Smooth muscle cell (in vitro differentiated cells): ENCODE measurements around the gene KDM6A. TPM values are rescaled to one million over a fixed set of nuclear protein-coding genes. Genes with fewer than 3 reads are reported as not detected.
"Not testable (repeated sequence)": the region's sequence is repeated elsewhere in the genome, so short reads cannot be mapped to it uniquely, and the experiment has no call there.

Source experiments
- DNase-seq: peaks from one replicate; lab custom pipeline; 2025; ENCODE audit not compliant: unreplicated experiment; lab: John Stamatoyannopoulos, UW
- H2AFZ ChIP-seq: fragments of 200-600 bp; sonication (generic); 2 replicates; pipeline ENCODE4 v1.6.0; 2016; ENCODE audit warnings: antibody characterized with exemption, low read depth, mild to moderate bottlenecking
- H3F3A ChIP-seq: fragments of 200-600 bp; sonication (generic); 2 replicates; pipeline ENCODE4 v1.6.0; 2017; ENCODE audit warnings: antibody characterized with exemption, low read depth
- H3K27ac ChIP-seq: fragments of 200-600 bp; sonication (generic); 2 replicates; pipeline ENCODE4 v1.5.1; 2016; ENCODE audit warnings: low read depth, mild to moderate bottlenecking
- H3K27me3 ChIP-seq: fragments of 200-600 bp; sonication (generic); 2 replicates; pipeline ENCODE4 v1.6.1; 2016; ENCODE audit warnings: low read depth, mild to moderate bottlenecking
- H3K36me3 ChIP-seq: fragments of 200-600 bp; sonication (generic); 2 replicates; pipeline ENCODE4 v1.5.1; 2016; ENCODE audit warnings: low read depth
- H3K4me1 ChIP-seq: fragments of 200-600 bp; sonication (generic); 2 replicates; pipeline ENCODE4 v1.5.1; 2016; ENCODE audit warnings: low read depth
- H3K4me2 ChIP-seq: fragments of 200-600 bp; sonication (generic); 2 replicates; pipeline ENCODE4 v1.6.0; 2016; ENCODE audit warnings: mild to moderate bottlenecking
- H3K4me3 ChIP-seq: fragments of 200-600 bp; sonication (generic); 2 replicates; pipeline ENCODE4 v1.5.1; 2016; ENCODE audit warnings: mild to moderate bottlenecking
- H3K79me2 ChIP-seq: fragments of 200-600 bp; sonication (generic); 2 replicates; pipeline ENCODE4 v1.6.0; 2016; ENCODE audit warnings: low read depth, mild to moderate bottlenecking
- H3K9ac ChIP-seq: fragments of 200-600 bp; sonication (generic); 2 replicates; pipeline ENCODE4 v1.6.0; 2016; ENCODE audit warnings: low read depth
- H3K9me3 ChIP-seq: fragments of 200-600 bp; sonication (generic); replicated peaks from 2 replicates; pipeline ENCODE4 v1.5.1; 2016; ENCODE audit warnings: low read depth
- H4K20me1 ChIP-seq: fragments of 200-600 bp; sonication (generic); 2 replicates; pipeline ENCODE4 v1.6.0; 2016; ENCODE audit warnings: low read depth
- WGBS: methylation state at CpG from one replicate; pipeline ENCODE4 v1.1.7; 2016; ENCODE audit warnings: low lambda C conversion rate; 5-methylcytosine and 5-hydroxymethylcytosine counted together
- polyA plus RNA-seq: library from polyadenylated mRNA; unstranded; fragments of >200 nt; fragmentation: Nextera tagmentation; extraction: Ambion mirVana; gene quantifications from 2 replicates; pipeline ENCODE4 v1.2.1, GENCODE V29; 2016
- total RNA-seq: library from RNA; depleted of rRNA; stranded (reverse); fragments of >200 nt; gene quantifications from 2 replicates; pipeline ENCODE4 v1.2.3, GENCODE V29; 2014
- TF ChIP-seq, protein P1 (sequence below): fragments of 200-600 bp; sonication (generic); IDR thresholded peaks from 2 replicates; pipeline ENCODE4 v1.5.1; 2017; ENCODE audit warnings: borderline replicate concordance, mild to moderate bottlenecking, antibody characterized with exemption; ENCODE audit not compliant: insufficient read depth, poor library complexity, severe bottlenecking

Gene KDM6A
- total and polyA plus RNA-seq, 2 experiments from 2014 or later: 9.6 to 28.1 TPM

DNA sequence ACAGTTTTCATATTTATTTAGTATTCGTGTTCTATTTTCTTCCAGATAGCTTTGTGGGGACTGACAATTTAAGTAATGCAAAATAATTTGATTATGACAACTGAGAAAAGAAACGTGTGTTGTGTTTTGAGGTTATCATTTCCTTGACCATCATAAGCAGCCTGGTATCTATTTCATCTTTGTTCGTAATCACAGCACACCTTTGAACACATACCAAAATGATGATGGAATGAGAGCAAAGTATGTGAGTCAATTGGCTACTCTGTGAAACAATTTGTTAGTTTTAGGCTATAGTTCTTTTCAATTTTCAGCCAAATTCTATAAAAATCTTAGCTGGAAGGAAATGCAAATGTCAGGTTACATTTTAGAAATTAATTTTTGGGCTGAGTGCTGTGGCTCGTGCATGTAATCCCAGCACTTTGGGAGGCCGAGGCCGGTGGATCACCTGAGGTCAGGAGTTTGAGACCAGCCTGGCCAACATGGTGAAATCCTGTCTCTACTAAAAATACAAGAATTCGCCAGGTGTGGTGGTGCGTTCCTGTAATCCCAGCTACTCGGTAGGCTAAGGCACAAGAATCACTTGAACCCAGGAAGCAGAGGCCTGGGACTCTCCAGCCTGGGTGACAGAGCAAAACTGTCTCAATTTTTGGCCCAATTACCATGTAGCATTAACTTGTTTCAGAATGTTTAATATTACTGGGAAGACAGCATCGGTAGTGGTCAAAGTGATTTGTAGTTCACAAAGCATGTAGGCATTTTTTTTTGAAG is 30.3 kb upstream of the KDM6A start:
- H3K79me2 ChIP-seq: no peaks in the 10 kb centered on the region
- no peaks in the 10 kb centered on the region for H4K20me1 ChIP-seq
- no peaks in the 10 kb centered on the region for H3K27me3 ChIP-seq
- no peak overlapping the region for H3K27ac ChIP-seq
- no peak overlapping the region for H3K4me3 ChIP-seq
- no peak overlapping the region for H2AFZ ChIP-seq
- DNase-seq: no peak
- H3K4me1 ChIP-seq: no peaks in the 10 kb centered on the region
- no peaks in the 10 kb centered on the region for H3K36me3 ChIP-seq
- no peaks in the 10 kb centered on the region for H3F3A ChIP-seq
- TF ChIP-seq, protein P1, sequence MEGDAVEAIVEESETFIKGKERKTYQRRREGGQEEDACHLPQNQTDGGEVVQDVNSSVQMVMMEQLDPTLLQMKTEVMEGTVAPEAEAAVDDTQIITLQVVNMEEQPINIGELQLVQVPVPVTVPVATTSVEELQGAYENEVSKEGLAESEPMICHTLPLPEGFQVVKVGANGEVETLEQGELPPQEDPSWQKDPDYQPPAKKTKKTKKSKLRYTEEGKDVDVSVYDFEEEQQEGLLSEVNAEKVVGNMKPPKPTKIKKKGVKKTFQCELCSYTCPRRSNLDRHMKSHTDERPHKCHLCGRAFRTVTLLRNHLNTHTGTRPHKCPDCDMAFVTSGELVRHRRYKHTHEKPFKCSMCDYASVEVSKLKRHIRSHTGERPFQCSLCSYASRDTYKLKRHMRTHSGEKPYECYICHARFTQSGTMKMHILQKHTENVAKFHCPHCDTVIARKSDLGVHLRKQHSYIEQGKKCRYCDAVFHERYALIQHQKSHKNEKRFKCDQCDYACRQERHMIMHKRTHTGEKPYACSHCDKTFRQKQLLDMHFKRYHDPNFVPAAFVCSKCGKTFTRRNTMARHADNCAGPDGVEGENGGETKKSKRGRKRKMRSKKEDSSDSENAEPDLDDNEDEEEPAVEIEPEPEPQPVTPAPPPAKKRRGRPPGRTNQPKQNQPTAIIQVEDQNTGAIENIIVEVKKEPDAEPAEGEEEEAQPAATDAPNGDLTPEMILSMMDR: no peak
- WGBS: 77% methylated on average over 10 of the region's 10 CpGs
- H3K9ac ChIP-seq: no peak overlapping the region
- H3K9me3 ChIP-seq: no peaks in the 10 kb centered on the region
- H3K4me2 ChIP-seq: no peak overlapping the region

DNA sequence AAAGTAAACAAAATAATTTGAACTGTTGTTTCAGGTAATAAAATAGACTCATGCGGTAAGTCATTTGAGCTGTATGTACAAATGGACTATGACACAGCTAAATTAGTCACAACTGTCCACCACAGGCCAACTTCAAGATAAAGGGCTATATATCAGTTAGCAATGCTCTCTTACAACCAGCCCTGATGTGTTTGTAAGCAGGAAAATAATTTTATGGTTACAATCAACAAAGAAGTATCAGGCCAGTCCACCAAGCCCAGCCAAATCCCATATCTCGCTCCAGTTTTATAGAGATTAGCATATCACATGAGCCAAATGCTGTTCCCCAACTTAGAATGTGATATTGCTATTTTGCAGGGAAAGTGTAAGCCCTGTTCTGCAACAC is 29.7 kb upstream of the KDM6A start:
- TF ChIP-seq, protein P1: no peak
- Histone ChIP-seq H4K20me1 (no peaks in the 10 kb centered on the region), H3K27me3 (no peaks in the 10 kb centered on the region), H3K27ac (no peak overlapping the region), H3K4me2 (no peak overlapping the region), H3K79me2 (no peaks in the 10 kb centered on the region), H2AFZ (no peak overlapping the region), H3F3A (no peaks in the 10 kb centered on the region), H3K36me3 (no peaks in the 10 kb centered on the region), H3K4me1 (no peaks in the 10 kb centered on the region), H3K9ac (no peak overlapping the region), H3K4me3 (no peak overlapping the region), H3K9me3 (no peaks in the 10 kb centered on the region)
- WGBS: 60% methylated on average over 2 of the region's 2 CpGs
- DNase-seq: no peak

DNA sequence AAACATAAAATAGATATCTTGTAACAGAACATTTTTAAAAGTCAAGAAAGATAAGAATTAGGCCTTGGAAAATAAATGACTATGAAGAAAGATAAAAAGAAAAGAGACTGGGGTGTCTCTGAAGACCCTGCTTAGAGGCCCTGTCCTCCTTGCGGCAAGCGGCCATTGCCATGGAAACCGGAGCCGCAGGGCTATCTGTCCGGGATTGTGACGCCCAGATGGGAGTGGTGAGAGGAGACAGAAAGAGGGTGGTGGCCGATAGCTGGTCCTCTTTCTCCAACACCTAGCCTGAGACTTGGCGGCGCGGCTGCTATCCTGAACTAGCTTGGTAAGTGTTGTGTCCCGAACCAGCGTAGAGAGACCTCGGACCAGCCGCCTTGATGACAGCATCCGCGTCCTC is 29.2 kb upstream of the KDM6A start, which contains the start of gene DUSP21:
Gene DUSP21 (plus strand): TSS at position 269 of the 400 bp plus-strand sequence. CDS start 112 bp downstream, at position 381.
- no peak within 1 kb of the TSS for H3K4me2 ChIP-seq
- no peaks in the 10 kb centered on the region for H3K36me3 ChIP-seq
- TF ChIP-seq, protein P1: no peak
- WGBS: 92% methylated on average over 16 of the region's 16 CpGs
- H3K27ac ChIP-seq: no peak within 1 kb of the TSS
- no peaks in the 10 kb centered on the region for H3K9me3 ChIP-seq
- H3K9ac ChIP-seq: no peak within 1 kb of the TSS
- no peaks in the 10 kb centered on the region for H3F3A ChIP-seq
- no peaks in the 10 kb centered on the region for H3K4me1 ChIP-seq
- no peak within 1 kb of the TSS for H3K4me3 ChIP-seq
- no peaks in the 10 kb centered on the region for H4K20me1 ChIP-seq
- no peak for DNase-seq
- H3K27me3 ChIP-seq: no peaks in the 10 kb centered on the region
- H3K79me2 ChIP-seq: no peaks in the 10 kb centered on the region
- no peak within 1 kb of the TSS for H2AFZ ChIP-seq

DNA sequence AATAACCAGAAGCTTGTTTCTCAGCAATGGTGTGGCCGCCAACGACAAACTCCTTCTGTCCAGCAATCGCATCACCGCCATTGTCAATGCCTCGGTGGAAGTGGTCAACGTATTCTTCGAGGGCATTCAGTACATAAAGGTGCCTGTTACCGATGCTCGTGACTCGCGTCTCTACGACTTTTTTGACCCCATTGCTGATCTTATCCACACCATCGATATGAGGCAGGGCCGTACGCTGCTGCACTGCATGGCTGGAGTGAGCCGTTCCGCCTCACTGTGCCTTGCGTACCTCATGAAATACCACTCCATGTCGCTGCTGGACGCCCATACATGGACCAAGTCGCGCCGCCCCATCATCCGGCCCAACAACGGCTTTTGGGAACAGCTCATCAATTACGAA is 28.8 kb upstream of the KDM6A start:
- no peak overlapping the region for H3K4me3 ChIP-seq
- no peaks in the 10 kb centered on the region for H3K79me2 ChIP-seq
- H3K36me3 ChIP-seq: no peaks in the 10 kb centered on the region
- H3K4me1 ChIP-seq: no peaks in the 10 kb centered on the region
- no peak overlapping the region for H3K9ac ChIP-seq
- H3K27ac ChIP-seq: no peak overlapping the region
- H3F3A ChIP-seq: no peaks in the 10 kb centered on the region
- no peak overlapping the region for H3K4me2 ChIP-seq
- no peak for DNase-seq
- H3K9me3 ChIP-seq: no peaks in the 10 kb centered on the region
- H2AFZ ChIP-seq: no peak overlapping the region
- no peaks in the 10 kb centered on the region for H4K20me1 ChIP-seq
- no peaks in the 10 kb centered on the region for H3K27me3 ChIP-seq
- WGBS: 96% methylated on average over 26 of the region's 26 CpGs
- TF ChIP-seq, protein P1: no peak

DNA sequence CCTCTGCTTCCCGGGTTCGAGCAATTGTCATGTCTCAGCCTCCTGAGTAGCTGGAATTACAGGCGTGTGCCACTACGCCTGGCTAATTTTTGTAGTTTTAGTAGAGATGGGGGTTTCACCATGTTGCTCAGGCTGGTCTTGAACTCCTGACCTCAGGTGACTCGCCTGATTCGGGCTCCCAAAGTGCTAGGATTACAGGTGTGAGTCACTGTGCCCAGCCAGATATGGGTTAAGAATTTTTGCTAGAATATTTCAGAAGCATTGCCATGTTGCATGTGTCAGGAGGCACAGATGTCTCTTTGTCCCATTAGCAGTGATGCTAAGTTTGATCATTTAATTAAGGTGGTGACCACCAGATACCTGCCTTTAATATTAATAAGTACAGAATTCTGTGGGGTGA is 22.1 kb upstream of the KDM6A start:
- H3K4me3 ChIP-seq, H4K20me1 ChIP-seq, H3K4me1 ChIP-seq, H2AFZ ChIP-seq, H3K4me2 ChIP-seq, H3F3A ChIP-seq, H3K79me2 ChIP-seq, DNase-seq, H3K9me3 ChIP-seq, H3K9ac ChIP-seq, H3K27me3 ChIP-seq, H3K27ac ChIP-seq, H3K36me3 ChIP-seq: not testable (repeated sequence)
- WGBS: 84% methylated on average over 6 of the region's 6 CpGs
